Psoas muscle (tissue), 8 donors: Measurements from ENCODE around the gene FANCC. TPM values are rescaled to one million over a fixed set of nuclear protein-coding genes. Genes with fewer than 3 reads are reported as not detected.
A peak's percentile ranks its signal among the peaks of the same experiment; 100 is the strongest.

Source experiments
- ATAC-seq, 4 donors: fragments of 200-7000 bp; cut with Tn5 transposase; one replicate each; pipeline ENCODE4 v1.9.1; 2020; ENCODE audit warnings: moderate library complexity in 3 of 4, mild to moderate bottlenecking in 2 of 4
- DNase-seq, 2 donors: peaks; one replicate each; pipeline ENCODE4 v3.0.0-alpha.2; 2020
- H3K27ac ChIP-seq: fragments of 200-600 bp; one replicate; pipeline ENCODE4 v1.8.0; 2022
- H3K27me3 ChIP-seq, 3 donors: fragments of 200-600 bp in 1 of 3; one replicate each; pipeline versions ENCODE4 v1.6.1 to v1.8.0; 2013 to 2022; ENCODE audit warnings: low read length in 2 of 3, mild to moderate bottlenecking in 2 of 3, moderate library complexity in 1 of 3; ENCODE audit not compliant: insufficient read depth in 3 of 3
- H3K36me3 ChIP-seq, 2 donors: fragments of 200-600 bp in 1 of 2; one replicate each; pipeline versions ENCODE4 v1.6.1 to v1.8.0; 2013 to 2022; ENCODE audit warnings: low read depth in 1 of 2, mild to moderate bottlenecking in 1 of 2, moderate library complexity in 1 of 2; ENCODE audit not compliant: insufficient read depth in 1 of 2
- H3K4me1 ChIP-seq: fragments of 200-600 bp; one replicate; pipeline ENCODE4 v1.8.0; 2022
- H3K4me3 ChIP-seq: fragments of 200-600 bp; one replicate; pipeline ENCODE4 v1.8.0; 2022; ENCODE audit warnings: mild to moderate bottlenecking
- H3K9me3 ChIP-seq: fragments of 200-600 bp; one replicate; pipeline ENCODE4 v1.8.0; 2022
- WGBS, 3 donors: extraction: QIAGEN DNeasy Blood & Tissue Kit; methylation state at CpG; one replicate each; pipeline versions ENCODE4 v1.1.6 to v1.1.7; 2013; 5-methylcytosine and 5-hydroxymethylcytosine counted together
- intact Hi-C, 2 donors: fragments of 100-400 bp; cut with DNase I; formaldehyde crosslinking; loops; one replicate each; pipeline versions ENCODE4 v1.11.0 to v1.14.2; 2022
- polyA plus RNA-seq, 3 donors: library from polyadenylated mRNA; stranded (reverse); fragments of 200-250 nt; gene quantifications; one replicate each; pipeline ENCODE4 v1.2.3, GENCODE V29; 2013
- total RNA-seq, 4 donors: library from RNA; stranded (reverse); fragmentation: NEBNext Ultra II Directional in 2 of 4; extraction: Animal tissue kit (Norgen Biotek cat#: 25700) in 2 of 4; gene quantifications; one replicate each; pipeline versions ENCODE4 v1.2.1 to v1.2.4, GENCODE V29; 2021 to 2023
- TF ChIP-seq, protein P1 (sequence below): fragments of 200-600 bp; IDR thresholded peaks from one replicate; pipeline ENCODE4 v1.8.0; 2022; ENCODE audit warnings: antibody characterized with exemption
- donor health status: healthy with polysubstance abuse.
- donor health status: DM: no; HTN: no; CAD: no; lungs with moderate emphysema.
- donor health status: Bipolar disorder and iron deficiency.
- donor health status: healthy.
- donor health status: DM: yes; HTN: yes; CAD: no.
- donor health status: DM: no; HTN: no; CAD: no.
- donor health status: DM: no; HTN: no; CAD: no.
- donor health status: DM: yes; HTN: yes; CAD: no.

The FANCC gene
- total and polyA plus RNA-seq, 7 donors, result 2.1 to 5.2 (median 3.6) TPM

DNA sequence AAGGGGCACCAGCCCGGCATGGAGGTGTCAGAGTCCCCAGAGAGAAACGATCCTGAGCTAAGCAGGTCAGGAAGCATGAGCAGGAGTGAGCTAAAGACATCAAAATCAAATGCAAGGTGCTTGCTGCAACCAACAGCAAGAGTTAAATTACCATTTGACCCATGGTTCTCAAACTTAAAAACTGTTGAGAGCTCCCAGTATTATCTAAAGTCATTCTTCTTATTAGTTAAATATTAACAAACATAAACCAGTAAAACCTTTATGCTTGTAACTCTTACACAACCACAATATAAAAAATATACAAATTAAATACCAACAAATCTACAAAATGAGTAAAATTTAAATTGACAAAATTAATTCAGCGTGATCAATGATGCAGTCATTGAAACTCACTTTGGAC, 51.5 kb downstream of the FANCC start:
- DNase-seq, result no peak
- Histone ChIP-seq H3K27ac (no peak overlapping the region), H3K4me3 (no peak overlapping the region), H3K4me1 (no peaks in the 10 kb centered on the region), H3K27me3 (no peaks in the 10 kb centered on the region), H3K36me3 (no peaks in the 10 kb centered on the region), H3K9me3 (no peaks in the 10 kb centered on the region)
- intact Hi-C loops, result no loop called here
- ATAC-seq, result no peak
- 60 to 65% (median 60%) methylated on average over 3 of the region's 3 CpGs for WGBS, 3 donors
- TF ChIP-seq, protein P1, sequence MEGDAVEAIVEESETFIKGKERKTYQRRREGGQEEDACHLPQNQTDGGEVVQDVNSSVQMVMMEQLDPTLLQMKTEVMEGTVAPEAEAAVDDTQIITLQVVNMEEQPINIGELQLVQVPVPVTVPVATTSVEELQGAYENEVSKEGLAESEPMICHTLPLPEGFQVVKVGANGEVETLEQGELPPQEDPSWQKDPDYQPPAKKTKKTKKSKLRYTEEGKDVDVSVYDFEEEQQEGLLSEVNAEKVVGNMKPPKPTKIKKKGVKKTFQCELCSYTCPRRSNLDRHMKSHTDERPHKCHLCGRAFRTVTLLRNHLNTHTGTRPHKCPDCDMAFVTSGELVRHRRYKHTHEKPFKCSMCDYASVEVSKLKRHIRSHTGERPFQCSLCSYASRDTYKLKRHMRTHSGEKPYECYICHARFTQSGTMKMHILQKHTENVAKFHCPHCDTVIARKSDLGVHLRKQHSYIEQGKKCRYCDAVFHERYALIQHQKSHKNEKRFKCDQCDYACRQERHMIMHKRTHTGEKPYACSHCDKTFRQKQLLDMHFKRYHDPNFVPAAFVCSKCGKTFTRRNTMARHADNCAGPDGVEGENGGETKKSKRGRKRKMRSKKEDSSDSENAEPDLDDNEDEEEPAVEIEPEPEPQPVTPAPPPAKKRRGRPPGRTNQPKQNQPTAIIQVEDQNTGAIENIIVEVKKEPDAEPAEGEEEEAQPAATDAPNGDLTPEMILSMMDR, result no peak

DNA sequence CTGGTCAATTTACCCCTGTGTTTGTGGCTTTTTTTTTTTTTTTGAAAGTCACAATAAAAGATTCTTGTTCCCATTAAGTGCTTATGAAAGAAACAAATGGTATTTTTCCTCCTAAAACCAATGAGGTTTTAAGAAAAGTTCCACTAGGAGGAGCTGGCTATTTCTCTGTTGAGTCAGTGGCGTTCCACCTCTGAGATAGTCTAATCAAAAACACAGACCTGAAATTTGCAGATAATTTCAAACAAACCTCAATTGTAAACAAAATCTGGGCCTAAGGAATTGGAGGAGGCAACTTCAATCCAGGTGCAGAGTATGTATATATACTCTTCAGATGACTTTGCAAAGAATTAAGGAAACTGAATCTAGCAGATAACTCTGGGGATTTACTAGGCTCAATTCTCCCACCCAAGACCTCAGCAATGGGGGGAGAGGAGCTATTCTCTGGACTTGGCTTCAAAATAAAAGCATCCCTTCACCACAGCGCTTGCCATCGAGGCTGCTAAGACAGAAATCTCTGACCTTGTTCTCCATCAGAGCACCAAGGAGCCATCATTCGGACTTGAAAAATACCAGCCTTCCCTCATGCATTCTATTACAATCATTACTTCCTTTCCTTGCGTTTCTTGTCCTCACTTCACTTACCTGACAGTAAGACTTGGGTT, 52.4 kb downstream of the FANCC start:
- H3K27ac ChIP-seq, result no peak overlapping the region
- no peaks in the 10 kb centered on the region for H3K27me3 ChIP-seq
- H3K4me3 ChIP-seq, result no peak overlapping the region
- DNase-seq (no peak), ATAC-seq (no peak)
- intact Hi-C loops, result no loop called here
- H3K4me1 ChIP-seq, result no peaks in the 10 kb centered on the region
- TF ChIP-seq, protein P1, result peak; percentile 13
- no peaks in the 10 kb centered on the region for H3K36me3 ChIP-seq
- no peaks in the 10 kb centered on the region for H3K9me3 ChIP-seq
- whole genome bisulfite sequencing, 3 donors, result 75 to 84% (median 81%) methylated on average over 5 of the region's 5 CpGs

DNA sequence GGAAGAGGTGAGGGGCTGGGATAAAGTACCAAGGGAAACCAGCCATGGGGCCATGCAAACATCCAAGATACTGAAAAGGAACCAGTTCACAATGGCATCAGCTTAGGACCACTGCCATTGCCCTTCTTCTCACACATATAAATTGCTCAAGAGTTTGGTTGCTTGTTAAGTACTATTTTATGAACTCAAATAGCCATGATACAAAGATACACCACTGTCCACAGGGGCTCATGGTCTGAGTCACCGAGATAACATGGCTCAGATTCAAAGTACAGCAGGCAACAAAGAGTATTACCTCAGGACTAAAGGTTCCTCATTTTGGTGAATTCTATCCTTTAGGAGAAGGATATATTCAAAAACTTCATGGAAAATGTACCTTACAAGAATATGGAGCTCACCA, 55.6 kb downstream of the FANCC start:
- Histone ChIP-seq H3K27me3 (no peaks in the 10 kb centered on the region), H3K9me3 (no peaks in the 10 kb centered on the region), H3K27ac (no peak overlapping the region), H3K36me3 (no peaks in the 10 kb centered on the region), H3K4me3 (no peak overlapping the region), H3K4me1 (no peaks in the 10 kb centered on the region)
- TF ChIP-seq, protein P1, result no peak
- DNase-seq (no peak), ATAC-seq (no peak)
- intact Hi-C loops, result no loop called here
- WGBS, 3 donors, result 81 to 88% (median 81%) methylated on average over 1 of the region's 1 CpG

DNA sequence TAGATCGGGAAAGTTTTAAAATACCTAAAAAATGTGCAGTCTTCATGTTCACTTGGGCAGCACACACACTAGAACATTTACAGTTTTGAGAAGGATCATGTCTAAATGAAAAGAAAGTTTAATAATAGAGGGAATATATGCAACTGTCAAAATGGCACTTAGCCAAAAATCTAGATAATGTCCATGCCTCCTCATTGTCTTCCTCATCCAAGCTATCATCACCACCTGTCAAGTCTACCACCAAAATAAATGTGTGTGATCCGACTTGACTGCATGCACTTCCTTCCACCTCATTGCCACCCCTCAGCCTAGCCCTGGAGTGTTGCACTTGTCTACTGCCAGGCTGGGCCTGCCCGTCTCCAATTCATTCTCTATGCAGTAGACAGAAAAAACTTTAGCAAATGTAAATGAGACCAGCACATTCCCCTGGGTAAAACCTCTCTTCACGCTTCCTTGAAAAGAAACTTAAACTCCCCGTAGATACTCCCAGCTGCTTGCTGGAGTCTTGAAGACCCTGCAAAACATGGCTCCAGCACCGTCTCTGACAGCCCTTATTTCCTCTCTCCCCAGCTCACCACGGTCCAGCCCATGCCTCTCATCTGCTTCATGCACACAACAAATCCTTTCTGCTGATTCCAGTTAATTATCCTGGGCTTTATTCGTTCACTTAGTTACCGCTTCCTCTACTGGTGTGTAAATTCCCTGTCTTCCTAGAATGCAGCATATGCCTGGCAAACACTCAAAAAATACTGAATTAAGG, 66.9 kb downstream of the FANCC start:
- Histone ChIP-seq H3K36me3 (peaks cover 0 to 14% of the 10 kb centered on the region in 2 donors), H3K27ac (no peak overlapping the region), H3K27me3 (no peaks in the 10 kb centered on the region), H3K4me1 (peaks cover 8% of the 10 kb centered on the region), H3K4me3 (no peak overlapping the region), H3K9me3 (no peaks in the 10 kb centered on the region)
- TF ChIP-seq, protein P1, result no peak
- ATAC-seq, result peak in 1 of 4 donors; percentile 37
- no peak for DNase-seq
- intact Hi-C loops, result no loop called here
- 37 to 46% (median 44%) methylated on average over 9 of the region's 9 CpGs for WGBS, 3 donors
